ENCODE measurements around the gene SPIRE2. TPM values are rescaled to one million over a fixed set of nuclear protein-coding genes. Genes with fewer than 3 reads are reported as not detected.
A peak's percentile ranks its signal among the peaks of the same experiment; 100 is the strongest.
"Not testable (repeated sequence)": the region's sequence is repeated elsewhere in the genome, so short reads cannot be mapped to it uniquely, and the experiment has no call there.

SPIRE2 gene
- total RNA-seq, 3 donors from 2014 or later (not counting 1 experiment from before 2014, with no cell fraction given), result 4.5 to 8.7 (median 6.5) TPM

- peak; percentile 49 to 68 for DNase-seq
- not testable (repeated sequence) for H3K27ac ChIP-seq (ENCODE audit: low read length); H3K4me3 ChIP-seq (ENCODE audit: low read length); H3K4me3 Mint-ChIP-seq; H3K27me3 Mint-ChIP-seq (ENCODE audit: low read depth in 2 of 2); H3K36me3 Mint-ChIP-seq; H3K9me3 ChIP-seq (ENCODE audit: control insufficient read depth, insufficient read depth, low read length); H3K4me1 ChIP-seq (ENCODE audit: control insufficient read depth, insufficient read depth, low read length); H3K27me3 ChIP-seq (ENCODE audit: control insufficient read depth, insufficient read depth, low read length); ATAC-seq; H3K36me3 ChIP-seq (ENCODE audit: control insufficient read depth, insufficient read depth, low read length); H3K9me3 Mint-ChIP-seq
- TF ChIP-seq, protein P1, sequence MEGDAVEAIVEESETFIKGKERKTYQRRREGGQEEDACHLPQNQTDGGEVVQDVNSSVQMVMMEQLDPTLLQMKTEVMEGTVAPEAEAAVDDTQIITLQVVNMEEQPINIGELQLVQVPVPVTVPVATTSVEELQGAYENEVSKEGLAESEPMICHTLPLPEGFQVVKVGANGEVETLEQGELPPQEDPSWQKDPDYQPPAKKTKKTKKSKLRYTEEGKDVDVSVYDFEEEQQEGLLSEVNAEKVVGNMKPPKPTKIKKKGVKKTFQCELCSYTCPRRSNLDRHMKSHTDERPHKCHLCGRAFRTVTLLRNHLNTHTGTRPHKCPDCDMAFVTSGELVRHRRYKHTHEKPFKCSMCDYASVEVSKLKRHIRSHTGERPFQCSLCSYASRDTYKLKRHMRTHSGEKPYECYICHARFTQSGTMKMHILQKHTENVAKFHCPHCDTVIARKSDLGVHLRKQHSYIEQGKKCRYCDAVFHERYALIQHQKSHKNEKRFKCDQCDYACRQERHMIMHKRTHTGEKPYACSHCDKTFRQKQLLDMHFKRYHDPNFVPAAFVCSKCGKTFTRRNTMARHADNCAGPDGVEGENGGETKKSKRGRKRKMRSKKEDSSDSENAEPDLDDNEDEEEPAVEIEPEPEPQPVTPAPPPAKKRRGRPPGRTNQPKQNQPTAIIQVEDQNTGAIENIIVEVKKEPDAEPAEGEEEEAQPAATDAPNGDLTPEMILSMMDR (IDR thresholded peaks at IDR 0.05), result peak; percentile 83
- Mint-ChIP-seq H3K27ac (peak overlapping the region in 1 of 2 donors; percentile 53), H3K4me1 (peaks cover 11 to 13% of the 10 kb centered on the region in 2 donors)
- WGBS (ENCODE audit: insufficient coverage), result 24% methylated on average over 11 of the region's 12 CpGs
- intact Hi-C loops (cut with micrococcal nuclease), result loop anchor here (1.0 kb wide), 2 partner anchors 87 to 93 kb away; no protein-coding TSS in a partner anchor
Observed at GRCh38 chr16:89793092-89793491, 35.2 kb upstream of the SPIRE2 start.

- Mint-ChIP-seq H3K36me3 (no peaks in the 10 kb centered on the region), H3K4me1 (peaks cover 11 to 13% of the 10 kb centered on the region in 2 donors), H3K9me3 (no peaks in the 10 kb centered on the region), H3K27ac (no peak overlapping the region), H3K27me3 (ENCODE audit: low read depth in 2 of 2) (no peaks in the 10 kb centered on the region), H3K4me3 (no peak overlapping the region)
- H3K4me3 ChIP-seq (ENCODE audit: low read length), result no peak overlapping the region
- H3K9me3 ChIP-seq (ENCODE audit: control insufficient read depth, insufficient read depth, low read length), result no peaks in the 10 kb centered on the region
- H3K27ac ChIP-seq (ENCODE audit: low read length), result no peak overlapping the region
- WGBS (ENCODE audit: insufficient coverage), result 98% methylated on average over 7 of the region's 7 CpGs
- peaks cover 3% of the 10 kb centered on the region for H3K4me1 ChIP-seq (ENCODE audit: control insufficient read depth, insufficient read depth, low read length)
- no peaks in the 10 kb centered on the region for H3K27me3 ChIP-seq (ENCODE audit: control insufficient read depth, insufficient read depth, low read length)
- peaks cover 4% of the 10 kb centered on the region for H3K36me3 ChIP-seq (ENCODE audit: control insufficient read depth, insufficient read depth, low read length)
- TF ChIP-seq, protein P1 (IDR thresholded peaks at IDR 0.05), result no peak
- intact Hi-C loops (cut with micrococcal nuclease), result loop anchor here (1.0 kb wide), 2 partner anchors 88 to 94 kb away; no protein-coding TSS in a partner anchor
- ATAC-seq, result no peak
- DNase-seq, result no peak
Observed at GRCh38 chr16:89793955-89794354, 34.3 kb upstream of the SPIRE2 start.

- Histone ChIP-seq H3K9me3 (ENCODE audit: control insufficient read depth, insufficient read depth, low read length) (no peaks in the 10 kb centered on the region), H3K27me3 (ENCODE audit: control insufficient read depth, insufficient read depth, low read length) (no peaks in the 10 kb centered on the region), H3K4me3 (ENCODE audit: low read length) (no peak overlapping the region), H3K36me3 (ENCODE audit: control insufficient read depth, insufficient read depth, low read length) (peaks cover 4% of the 10 kb centered on the region), H3K4me1 (ENCODE audit: control insufficient read depth, insufficient read depth, low read length) (peaks cover 3% of the 10 kb centered on the region), H3K27ac (ENCODE audit: low read length) (no peak overlapping the region)
- H3K27ac Mint-ChIP-seq, result peak overlapping the region in 1 of 2 donors; percentile 62
- no peaks in the 10 kb centered on the region for H3K27me3 Mint-ChIP-seq (ENCODE audit: low read depth in 2 of 2)
- H3K36me3 Mint-ChIP-seq, result no peaks in the 10 kb centered on the region
- peaks cover 11 to 13% of the 10 kb centered on the region in 2 donors for H3K4me1 Mint-ChIP-seq
- DNase-seq, result no peak
- WGBS (ENCODE audit: insufficient coverage), result 86% methylated on average over 4 of the region's 5 CpGs
- no peak overlapping the region for H3K4me3 Mint-ChIP-seq
- intact Hi-C loops (cut with micrococcal nuclease), result no loop called here
- no peaks in the 10 kb centered on the region for H3K9me3 Mint-ChIP-seq
- no peak for ATAC-seq
- TF ChIP-seq, protein P1 (IDR thresholded peaks at IDR 0.05), result no peak
Observed at GRCh38 chr16:89795676-89796075, 32.6 kb upstream of the SPIRE2 start.

DNA sequence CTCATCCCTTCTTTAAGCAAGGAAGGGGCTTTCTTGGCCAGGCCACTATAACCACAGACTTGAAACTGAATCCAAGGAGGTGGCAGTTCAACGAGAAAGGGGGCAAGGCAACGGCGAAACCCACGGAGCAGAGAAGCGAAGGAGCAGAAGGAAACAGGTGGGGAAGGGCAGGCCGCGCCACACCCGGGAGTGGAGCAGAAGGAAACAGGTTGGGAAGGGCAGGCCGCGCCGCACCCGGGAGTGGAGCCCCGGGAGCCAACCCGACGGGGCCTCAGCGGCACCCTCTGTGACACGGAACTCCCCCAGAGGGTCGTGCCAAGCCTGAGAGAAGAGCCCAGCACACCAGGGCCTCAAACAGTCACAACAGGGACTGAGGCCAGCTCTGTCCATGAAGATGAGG lies 32.2 kb upstream of the SPIRE2 start:
- no peaks in the 10 kb centered on the region for H3K9me3 ChIP-seq (ENCODE audit: control insufficient read depth, insufficient read depth, low read length)
- Mint-ChIP-seq H3K27me3 (ENCODE audit: low read depth in 2 of 2) (no peaks in the 10 kb centered on the region), H3K36me3 (no peaks in the 10 kb centered on the region), H3K9me3 (no peaks in the 10 kb centered on the region), H3K4me1 (peaks cover 11 to 13% of the 10 kb centered on the region in 2 donors), H3K27ac (peak overlapping the region in 1 of 2 donors; percentile 62), H3K4me3 (no peak overlapping the region)
- peaks cover 3% of the 10 kb centered on the region for H3K36me3 ChIP-seq (ENCODE audit: control insufficient read depth, insufficient read depth, low read length)
- intact Hi-C loops (cut with micrococcal nuclease), result no loop called here
- ATAC-seq (no peak), DNase-seq (no peak)
- no peaks in the 10 kb centered on the region for H3K27me3 ChIP-seq (ENCODE audit: control insufficient read depth, insufficient read depth, low read length)
- no peak overlapping the region for H3K4me3 ChIP-seq (ENCODE audit: low read length)
- TF ChIP-seq, protein P1 (IDR thresholded peaks at IDR 0.05), result no peak
- H3K4me1 ChIP-seq (ENCODE audit: control insufficient read depth, insufficient read depth, low read length), result peaks cover 3% of the 10 kb centered on the region
- H3K27ac ChIP-seq (ENCODE audit: low read length), result no peak overlapping the region
- 93% methylated on average over 18 of the region's 18 CpGs for WGBS (ENCODE audit: insufficient coverage)
